Renal pelvis (tissue), 4 donors: ENCODE results near the gene STK24. TPM values are rescaled to one million over a fixed set of nuclear protein-coding genes. Genes with fewer than 3 reads are reported as not detected.
A peak's percentile ranks its signal among the peaks of the same experiment; 100 is the strongest.

Experiments used
- DNase-seq: peaks from one replicate; pipeline ENCODE4 v3.0.0-alpha.2; 2013
- polyA plus RNA-seq, 3 donors: library from polyadenylated mRNA; unstranded; fragments of 120-200 nt; gene quantifications; one replicate each; pipeline ENCODE4 v1.2.1, GENCODE V29; 2013; ENCODE audit not compliant: insufficient read length in 3 of 3

The STK24 gene
- polyA plus RNA-seq, 3 donors: 109 to 117 (median 115) TPM

DNA sequence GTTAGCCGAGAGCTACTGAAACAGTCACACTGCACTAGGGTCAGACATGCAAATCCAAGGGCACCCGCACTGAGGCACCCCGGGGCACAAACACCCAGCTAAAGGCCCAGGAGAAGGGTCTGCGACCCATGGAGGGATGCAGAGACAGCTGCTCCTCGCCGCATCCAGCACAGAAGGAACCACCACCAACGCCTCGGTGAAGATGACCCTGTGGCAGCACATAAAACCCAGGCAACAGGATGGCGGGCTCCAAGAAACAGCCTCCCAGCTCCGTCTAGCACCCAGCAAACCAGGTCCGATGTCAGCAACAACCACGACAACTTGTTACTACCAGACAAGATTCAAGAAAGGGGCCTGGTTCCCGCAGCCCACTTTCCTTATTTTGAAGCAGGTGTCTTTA, 82.1 kb downstream of the STK24 start:
- no peak for DNase-seq

DNA sequence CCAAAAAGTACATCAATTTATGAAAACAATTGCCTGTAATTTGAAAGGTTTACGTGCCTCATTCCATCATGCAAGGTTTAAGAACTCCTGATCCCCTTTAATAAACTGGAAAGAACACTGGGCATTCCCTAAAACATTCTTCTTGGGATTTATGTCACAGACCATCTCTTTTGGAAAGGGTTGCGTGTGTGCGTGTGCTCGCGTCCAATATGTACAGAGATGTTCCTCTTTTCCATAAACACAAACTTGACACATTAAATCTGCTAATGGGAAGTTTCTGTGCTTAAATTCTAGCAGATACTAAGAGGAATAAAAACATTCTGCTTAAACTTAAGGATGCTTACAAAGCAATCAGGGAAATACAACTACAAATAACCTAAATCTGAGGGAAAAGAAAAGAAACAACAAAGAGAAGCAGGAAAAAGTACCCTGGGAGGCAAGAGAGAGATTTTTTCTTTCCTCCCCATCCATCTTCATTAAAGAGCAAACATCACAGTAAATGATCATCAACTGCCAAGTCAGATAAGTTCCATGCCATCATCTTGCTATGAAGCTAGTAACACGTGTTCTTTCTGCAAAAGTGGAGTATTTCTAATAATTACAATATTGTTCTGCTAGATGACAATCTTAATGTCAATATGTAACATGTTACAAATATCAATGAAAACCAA, 83.7 kb downstream of the STK24 start:
- no peak for DNase-seq

DNA sequence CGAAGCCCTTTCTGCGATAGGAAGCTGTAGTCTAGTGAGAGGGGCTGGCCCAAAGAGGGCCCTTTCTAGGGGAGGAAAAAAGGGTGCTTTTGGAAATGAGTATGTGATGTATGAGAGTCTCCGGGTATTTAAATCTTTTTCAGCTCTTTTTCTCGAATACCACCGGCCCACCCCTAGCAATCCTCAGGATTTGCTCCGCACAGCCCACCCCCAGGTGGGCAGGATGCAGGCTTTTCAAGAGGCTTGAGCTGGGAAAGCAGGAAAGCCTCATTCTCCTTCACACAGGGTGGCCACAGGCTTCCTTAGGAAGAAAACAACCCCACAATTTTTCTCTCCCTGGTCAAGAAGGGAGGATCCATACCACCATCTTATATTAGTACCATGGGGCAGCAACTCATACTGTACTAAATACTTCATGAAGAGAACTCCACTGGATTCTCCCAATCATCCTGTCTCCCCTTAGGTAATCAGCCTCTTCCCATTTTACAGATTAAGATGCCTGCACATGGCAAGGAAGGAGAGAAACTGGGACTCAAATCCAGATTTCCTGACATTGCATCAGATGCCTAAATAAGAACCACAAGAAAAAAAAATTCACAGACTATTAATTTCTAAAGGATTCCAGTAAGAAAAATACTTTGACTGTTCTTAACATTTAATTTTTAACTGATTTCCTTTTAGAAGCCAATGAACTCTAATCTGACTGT, 84.4 kb downstream of the STK24 start:
- no peak for DNase-seq

DNA sequence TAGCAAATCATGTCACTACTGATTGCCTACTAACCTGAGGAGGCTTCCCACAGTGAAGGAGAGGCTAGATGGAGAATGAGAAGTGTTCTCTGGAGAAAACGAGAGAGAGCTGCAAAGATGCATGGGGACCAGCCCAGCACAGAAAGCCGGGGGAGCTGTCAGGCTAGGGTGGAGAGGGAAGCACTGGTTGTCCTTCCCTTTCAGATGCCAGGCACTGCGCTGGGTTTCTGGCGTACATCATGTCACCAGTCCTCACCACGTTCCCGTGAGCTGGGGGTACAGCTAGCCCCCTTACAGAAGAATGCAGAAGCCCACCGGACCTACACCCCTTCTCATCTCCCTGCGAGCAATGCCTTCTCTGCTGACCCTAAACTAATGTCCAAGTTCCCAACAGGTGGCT, 86.0 kb downstream of the STK24 start:
- DNase-seq: no peak

DNA sequence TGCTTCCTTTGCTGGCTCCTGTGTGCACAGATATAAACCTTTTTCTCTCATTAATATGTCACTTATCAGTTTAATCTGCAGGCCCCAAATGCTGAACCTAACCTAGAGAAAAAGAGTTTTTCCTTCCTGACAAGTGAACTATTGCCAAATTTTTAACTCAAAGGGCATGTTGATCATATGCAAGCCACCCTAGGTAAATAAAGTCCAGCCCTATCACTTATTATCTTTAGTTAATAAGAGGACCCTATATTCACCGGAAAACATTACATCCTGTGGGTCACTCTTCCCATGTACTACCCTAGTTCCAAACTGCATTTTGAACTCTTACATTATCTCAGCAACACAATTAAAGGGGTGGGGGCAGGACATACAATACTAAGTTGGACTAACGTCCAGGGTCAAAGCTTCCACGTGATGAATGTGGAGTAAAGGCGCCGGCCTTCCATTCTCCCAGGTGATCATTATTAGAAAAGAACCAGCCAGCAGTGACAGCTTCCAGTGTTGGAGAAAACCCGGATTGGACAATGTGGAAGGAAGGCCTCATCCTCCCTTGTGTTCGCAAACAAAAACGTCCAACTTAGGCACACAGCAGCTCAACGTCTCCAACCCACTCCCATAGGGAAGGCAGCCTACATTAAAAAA, 86.6 kb downstream of the STK24 start:
- no peak for DNase-seq

DNA sequence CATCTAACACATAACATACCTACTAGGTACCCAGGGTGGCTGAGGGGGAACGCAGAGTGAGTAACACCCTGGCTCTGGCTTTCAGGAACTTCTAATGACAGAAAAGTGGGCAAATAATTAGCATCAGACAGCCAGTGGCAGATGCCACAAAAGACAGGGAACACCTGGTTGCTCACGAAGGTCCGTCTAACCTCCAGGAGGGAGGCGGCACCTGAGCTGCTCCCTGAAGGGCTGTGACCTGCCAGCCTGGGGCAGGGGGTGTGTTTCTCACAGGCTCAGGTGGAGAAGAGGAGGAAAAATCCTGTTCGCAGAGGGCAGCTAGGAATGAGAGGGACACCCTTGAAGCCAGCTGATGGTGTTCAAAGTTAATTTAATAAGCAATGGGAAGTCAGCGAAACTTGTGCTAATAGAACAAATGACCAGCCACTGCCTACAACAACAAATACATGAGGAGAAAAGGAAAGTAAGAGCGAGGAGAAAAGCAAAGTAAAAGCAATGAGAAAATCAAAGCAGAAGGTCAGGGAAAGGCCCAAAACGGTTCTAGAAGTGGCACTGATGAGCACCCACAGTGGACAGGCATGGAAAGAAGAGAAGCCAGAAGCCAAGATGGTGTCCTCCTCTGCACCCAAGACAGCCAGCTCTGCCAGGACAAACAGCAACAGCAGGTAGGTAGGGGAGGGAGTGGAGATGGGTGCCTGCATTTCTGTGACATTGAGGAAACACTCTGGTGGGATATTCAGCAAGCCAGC, 87.3 kb downstream of the STK24 start:
- no peak for DNase-seq

DNA sequence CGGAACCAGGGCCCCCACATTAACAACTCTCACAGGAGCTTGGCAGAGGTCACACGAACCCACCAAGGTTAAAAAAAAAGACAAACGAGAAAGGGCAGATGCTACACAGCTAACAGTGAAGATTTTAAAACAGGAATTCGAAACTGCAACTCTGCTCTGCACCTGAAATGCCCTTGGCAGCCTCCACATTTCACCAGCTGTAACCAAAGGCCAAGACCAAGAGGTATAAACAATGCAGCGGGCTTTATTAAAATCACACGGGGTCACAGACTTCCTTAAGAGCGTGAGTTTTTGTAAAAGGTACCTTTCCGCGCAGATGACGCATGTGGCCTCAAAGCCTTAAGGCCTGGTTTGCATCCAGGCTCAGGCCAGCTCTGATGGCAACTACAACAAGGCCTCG, 88.2 kb downstream of the STK24 start:
- no peak for DNase-seq

DNA sequence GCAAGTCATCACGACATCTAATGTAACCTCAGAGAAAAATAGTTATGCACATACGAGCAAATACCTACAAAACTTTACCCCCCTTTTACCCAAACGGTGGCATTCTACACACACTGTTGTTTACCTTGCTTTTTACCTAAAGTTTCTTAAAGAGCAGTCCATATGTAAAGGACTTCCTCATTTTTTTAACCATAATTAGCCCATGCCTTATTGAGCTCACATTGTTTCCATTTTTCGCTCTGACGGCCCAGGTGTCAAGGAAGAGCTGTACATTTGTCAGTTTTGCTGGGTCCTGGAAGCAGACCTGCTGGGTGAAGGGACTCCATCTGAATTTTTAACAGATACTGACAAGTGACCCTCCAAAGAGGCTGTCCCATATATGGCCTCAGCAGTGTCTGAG, 89.4 kb downstream of the STK24 start:
- DNase-seq: no peak

DNA sequence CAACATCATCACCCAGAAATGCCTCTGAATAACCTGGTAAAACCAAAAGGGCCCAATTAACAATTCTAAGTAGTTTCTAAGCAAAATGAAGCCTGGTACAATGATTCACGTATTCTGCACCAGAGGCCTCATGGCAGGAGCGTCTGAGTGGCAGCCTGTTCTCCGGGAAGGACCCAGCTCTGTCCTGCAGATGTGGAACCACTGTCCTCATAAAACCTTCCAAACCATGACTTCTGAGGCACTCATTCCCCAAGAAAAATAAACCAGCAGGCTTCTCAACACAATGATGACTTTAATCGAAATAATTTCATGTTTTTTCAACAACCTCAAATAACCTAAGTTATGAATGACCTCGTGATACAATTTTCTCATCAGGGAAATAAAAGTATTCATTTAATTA, 89.9 kb downstream of the STK24 start:
- DNase-seq: no peak

DNA sequence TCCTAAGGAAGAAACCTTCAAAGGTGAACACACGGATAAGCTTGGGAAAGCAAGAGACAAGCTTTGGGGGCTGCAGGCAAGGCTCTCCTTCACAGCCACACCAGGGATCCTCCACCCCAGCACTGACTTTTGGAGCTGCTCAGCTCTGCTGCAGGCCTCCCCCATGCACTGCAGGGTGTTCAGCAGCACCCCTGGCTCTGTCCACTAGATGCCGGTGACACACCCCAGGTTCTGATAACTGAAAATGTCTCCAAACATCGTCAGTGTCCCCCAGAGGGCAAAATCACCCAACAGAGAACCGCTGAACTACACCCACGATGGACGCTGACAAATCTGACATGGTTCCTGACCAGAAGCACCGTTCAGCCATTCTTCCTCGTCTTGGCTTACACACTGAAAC, 90.5 kb downstream of the STK24 start:
- no peak for DNase-seq

DNA sequence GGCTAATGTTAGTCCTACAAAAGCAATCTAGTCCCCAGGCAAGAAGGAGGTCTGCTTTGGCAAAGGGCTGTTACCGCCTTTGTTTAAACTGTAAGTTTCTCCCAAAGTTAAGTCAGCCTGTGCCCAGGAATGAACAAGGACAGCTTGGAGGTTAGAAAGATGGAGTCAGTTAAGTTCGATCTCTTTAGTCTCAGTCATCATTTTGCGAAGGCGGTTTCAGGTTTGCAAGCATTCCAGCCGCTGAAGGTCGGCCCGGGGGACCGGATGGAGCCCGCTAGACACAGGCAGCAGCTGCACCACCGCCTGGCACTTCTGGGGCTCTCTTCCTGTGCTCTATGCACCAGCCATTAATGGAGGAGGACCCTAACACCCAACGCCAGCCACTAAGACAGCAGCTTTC, 91.3 kb downstream of the STK24 start:
- DNase-seq: no peak

DNA sequence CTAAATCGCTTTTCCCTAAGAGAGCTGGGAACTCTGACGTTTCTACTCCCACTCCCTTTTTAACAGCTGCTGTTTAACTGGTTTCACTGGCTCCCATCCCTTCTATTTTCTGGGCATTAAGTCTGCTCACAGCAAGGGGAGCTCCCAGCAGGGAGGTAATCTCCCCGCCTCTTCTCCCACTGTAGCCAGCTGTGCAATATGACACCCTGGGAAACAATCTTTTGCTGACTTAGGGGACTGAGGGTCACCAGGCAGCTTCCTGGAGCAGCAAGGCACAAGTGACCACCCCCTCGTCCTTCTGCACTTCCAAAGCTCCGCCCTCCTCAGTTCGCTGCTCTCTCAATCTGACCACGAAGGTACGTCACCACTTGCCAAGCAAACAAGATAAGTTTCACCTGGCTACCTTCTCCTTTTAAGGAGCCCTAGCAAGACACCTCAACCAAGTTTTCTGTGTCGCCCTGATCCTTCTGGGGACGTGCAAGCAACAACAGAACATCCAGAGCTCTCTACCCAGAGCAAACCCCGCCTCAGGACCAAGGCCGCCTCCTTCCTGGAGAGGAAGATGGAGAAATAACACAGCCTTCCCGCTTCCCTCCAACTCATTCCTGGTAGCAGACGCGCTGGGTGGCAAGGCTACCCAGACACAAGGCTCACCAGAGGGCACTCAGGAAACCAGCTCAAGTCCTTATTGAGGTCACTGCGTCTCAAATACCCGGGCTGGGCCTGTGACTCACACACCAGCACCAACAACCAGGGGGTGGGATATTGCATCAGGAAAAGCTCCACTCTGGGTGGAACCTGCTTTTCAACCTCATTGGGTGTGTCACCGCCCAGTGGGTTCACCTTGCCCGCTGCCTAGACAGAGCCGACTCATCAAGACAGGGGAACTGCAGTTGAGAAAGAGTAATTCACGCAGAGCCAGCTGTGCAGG, 92.4 kb downstream of the STK24 start:
- peak; percentile 94 for DNase-seq

DNA sequence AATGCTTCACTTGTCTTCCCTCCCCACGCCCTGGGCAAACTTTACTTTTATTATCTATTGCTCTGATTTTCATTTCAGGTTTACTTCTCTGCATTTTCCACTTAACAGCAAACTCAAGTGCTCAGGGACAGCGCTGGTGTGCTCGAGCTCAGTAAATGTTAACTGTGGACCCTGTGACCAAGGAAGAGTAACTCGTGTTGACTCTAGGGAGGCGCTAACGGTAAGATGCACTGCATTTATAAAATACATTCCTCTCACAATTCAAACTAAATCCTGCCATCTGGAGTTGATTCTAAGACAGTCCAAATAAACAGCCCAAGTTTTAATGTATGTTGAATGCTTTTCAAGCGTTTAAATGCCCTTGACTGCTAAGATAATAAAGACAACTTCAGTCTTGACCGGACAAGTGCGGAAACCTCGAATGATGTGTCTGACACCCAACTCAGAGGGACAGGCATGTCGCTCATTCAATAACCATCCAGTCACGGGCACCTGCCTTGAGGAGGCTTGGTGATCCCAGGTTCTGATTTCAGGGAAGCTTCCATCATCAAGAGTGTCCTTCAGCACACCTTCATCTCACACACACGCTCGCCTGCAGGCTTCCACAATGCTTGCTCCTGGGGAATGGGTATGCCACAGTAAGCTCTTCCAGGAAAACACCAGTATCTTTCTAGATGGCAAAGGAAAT, 93.2 kb downstream of the STK24 start:
- no peak for DNase-seq

DNA sequence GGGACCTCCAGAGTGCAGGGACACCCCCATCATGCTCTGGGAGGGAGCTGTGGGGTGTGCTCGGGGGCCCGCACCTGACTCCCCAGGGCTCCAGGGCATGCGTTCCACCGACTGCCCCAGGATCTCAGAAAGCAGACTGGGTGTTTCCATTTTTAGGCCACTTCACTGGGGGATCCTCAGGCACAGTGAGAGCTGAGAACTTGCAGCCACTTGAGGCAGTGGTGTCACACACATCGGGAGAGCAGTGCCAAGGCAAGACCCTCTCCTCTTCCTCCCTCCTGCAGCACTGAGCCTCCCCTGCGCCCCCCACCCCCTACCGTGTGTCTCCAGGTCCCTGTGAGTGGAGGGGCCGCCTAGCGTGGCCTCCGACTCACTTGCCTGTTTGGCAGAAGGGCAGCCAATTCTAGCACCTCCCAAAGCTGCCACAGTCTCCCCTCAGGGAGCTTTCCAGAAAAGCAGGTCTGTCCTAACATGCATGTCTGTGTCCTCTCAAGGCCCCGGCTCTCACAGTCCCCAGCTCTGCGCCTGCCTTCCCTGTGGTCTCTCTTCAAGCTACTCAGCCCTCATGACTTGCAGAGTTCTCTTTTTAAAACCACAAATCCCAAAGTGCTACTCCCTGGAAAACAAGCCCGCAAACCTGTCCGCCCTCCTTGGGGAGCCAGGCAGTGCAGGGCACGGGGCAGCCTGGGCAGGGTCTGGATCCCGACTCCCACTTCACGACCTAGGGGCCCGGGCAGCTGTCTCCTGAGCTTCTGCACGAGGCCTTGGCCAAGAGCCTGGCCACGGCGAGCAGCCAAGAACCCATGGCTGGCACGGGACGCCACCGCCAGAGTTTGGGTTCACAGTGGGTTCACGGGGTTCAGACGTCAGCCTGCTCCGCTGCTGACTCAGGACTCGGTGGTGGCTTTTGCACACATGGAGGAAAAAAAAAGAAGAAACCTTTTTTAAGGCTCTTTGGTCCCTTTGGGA, 94.1 kb downstream of the STK24 start:
- no peak for DNase-seq

DNA sequence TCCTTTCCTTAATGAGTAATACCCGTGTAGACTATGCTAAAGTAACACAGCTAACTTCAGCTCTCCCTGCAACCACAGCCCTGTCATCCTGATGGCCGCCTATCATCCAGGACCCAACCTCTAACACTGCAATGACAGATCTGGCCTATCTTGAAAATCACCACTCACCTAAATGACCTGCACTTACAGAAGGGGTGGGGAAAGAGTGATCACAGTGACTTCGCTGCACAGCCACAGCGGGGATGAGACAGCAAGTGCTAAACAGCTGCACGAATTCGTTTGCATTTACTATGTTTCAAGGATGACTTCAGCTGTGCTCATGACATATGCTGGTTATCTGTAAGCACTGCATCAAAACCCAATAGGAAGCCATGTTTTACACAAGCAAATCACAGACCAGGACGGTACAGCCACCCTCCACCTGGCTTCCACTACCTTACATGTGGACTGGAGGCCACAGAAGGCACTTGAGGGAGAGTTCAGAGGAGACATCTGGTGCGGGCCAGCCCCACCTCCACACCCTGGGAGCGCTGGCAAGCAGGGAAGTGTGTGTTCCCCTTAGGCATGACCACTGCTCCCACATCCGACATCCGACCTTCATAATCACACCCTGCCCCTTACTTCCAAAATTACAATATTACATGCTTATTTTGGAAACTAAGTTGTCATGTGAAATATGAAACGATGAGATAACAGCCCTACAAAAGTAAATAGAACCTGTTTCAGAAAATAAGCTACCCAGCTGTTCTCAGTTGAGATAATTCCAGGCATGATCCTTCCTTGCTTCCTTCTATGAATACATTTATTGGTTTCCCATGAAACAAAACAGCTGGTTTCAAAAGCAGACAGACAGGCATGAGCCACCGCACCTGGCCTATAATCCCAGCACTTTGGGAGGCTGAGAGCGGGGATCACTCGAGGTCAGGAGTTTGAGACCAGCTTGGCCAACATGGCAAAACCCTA, 95.7 kb downstream of the STK24 start:
- no peak for DNase-seq

DNA sequence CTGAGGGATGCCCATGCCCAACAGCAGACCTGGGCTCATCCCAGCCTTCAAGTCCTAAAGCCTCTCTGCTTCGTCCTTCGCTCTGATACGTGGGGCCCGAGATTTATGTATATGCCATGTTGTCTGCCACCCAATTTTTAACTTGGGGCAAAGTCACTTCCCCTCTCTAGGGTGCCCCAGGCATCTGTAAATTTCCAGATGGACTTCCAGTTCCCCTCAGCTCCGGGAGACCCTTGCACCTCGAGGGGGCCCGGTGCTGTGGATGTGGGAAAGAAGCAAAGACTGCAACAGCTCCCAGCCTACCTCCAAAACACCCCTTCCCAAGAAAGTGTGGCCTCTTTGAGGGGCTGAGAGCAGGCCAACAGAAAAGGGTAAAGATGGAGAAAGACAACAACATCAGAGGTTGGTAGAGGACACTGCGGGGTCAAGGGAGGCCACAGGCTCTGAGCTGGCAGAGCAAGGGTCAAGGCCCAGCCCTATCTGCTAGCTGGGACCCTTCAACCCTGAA, 97.4 kb downstream of the STK24 start:
- no peak for DNase-seq

DNA sequence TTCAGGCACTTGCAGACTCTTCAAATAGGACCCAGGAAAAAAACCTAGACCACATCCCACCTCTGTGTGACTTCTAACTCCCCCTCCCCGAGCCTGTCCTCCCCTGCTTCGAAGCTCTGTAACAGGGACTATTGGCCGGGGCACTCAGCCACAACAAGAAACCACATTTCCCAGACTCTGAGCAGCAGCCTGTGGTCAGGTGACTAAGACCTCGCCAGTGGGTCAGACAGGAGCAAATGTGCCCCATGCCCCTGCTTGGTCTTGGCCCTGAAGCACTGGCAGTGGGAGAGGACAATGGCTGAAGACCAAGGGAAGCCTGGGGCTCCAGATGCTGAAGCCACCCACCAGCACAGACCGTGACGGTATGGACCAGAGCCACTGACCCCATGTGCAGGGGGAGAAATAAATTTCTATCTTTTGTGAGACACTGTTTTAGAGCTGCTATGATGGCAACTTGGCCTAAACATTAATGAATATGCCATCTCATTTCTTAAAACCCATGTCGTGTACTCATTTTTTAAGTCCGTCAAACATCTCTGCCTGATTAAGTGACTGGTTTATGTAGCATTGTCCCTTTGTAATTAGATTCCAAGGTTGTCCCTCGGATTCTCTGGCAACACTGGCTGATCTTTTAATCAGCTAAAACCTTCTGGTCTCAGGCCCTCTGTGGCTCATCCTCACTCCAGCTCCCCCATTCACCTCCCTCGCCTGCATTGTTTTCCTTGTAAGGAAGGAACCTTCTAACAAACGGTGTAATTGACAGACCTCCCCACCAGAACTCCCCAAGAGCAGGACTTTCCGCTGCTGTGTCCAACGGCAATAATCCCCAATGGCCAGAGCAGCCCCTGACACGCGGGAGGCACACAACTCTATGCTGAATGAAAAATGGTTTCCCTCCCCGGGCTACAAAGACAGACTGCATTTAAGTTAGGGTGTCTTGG, 98.4 kb downstream of the STK24 start:
- DNase-seq: peak; percentile 72
